Erythroblast (primary cell): ENCODE measurements around the gene OR10G3.

Experiments
- GATA1 ChIP-seq: IDR thresholded peaks from 2 replicates; pipeline ENCODE4 v1.6.1; 2011; ENCODE audit warnings: low read depth, mild to moderate bottlenecking, control low read depth, low read length, moderate library complexity
- POLR2A ChIP-seq: IDR thresholded peaks from 2 replicates; pipeline ENCODE4 v1.6.1; 2011; ENCODE audit warnings: mild to moderate bottlenecking, low read length

GRCh38 chr14:21518725-21519124, 61.2 kb downstream of the OR10G3 start:
- no peak for TF ChIP-seq POLR2A
- no peak for TF ChIP-seq GATA1
